Measurements from ENCODE around the gene MGAT5.

The MGAT5 gene, protein sequence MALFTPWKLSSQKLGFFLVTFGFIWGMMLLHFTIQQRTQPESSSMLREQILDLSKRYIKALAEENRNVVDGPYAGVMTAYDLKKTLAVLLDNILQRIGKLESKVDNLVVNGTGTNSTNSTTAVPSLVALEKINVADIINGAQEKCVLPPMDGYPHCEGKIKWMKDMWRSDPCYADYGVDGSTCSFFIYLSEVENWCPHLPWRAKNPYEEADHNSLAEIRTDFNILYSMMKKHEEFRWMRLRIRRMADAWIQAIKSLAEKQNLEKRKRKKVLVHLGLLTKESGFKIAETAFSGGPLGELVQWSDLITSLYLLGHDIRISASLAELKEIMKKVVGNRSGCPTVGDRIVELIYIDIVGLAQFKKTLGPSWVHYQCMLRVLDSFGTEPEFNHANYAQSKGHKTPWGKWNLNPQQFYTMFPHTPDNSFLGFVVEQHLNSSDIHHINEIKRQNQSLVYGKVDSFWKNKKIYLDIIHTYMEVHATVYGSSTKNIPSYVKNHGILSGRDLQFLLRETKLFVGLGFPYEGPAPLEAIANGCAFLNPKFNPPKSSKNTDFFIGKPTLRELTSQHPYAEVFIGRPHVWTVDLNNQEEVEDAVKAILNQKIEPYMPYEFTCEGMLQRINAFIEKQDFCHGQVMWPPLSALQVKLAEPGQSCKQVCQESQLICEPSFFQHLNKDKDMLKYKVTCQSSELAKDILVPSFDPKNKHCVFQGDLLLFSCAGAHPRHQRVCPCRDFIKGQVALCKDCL

DNA sequence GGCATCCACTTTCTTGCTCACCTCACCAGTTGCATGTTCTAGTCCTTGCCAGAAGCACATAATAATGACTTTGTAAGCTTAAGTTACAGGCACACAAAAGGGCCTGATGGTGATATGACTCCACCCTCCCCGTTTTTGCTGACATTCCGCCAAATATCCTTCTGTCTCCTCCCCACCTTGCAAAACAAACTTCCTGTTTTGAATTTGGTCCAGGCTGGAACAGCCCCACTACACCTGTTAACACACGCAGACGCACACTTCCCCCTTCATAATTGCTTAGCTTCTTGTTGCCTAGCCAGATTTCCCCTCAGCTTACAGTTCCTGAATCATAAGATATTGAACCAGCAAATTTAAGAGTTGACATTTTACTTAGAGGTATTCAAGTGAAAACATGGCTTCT, at the start of gene MGAT5:
Gene MGAT5, plus strand, starts transcription at position 269 of the 400 bp plus-strand sequence. CDS start 332 bp downstream, outside the sequence.
- DNase-seq: no peak

DNA sequence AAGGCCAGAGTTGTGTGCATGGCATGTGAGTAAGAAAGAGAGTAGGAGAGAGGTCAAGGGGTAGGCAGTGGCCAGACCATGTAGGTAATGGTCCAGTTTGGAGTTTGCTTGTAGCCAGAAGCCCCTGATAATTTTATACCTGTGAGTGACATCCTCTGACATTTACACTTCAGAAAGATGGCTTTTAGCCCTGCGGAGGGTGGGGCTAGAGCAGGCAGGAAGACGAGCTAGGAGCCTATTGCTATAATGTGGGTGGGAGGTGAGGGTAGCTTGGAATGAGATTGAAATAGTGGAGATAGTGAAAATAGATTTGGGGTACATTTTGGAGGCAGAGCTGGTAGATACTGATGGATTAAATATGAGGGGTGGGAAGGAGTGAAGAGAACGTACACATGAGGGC, 48.8 kb upstream of the MGAT5 start:
- in situ Hi-C loops (cut with HindIII; ENCODE audit: low pct_ligation_motif_present, low pct_unique_long_range_greater_than_20kb, low sequenced_read_pairs): no loop called here
- DNase-seq: no peak

More for the DNA sequence above, at the start of gene MGAT5:
- in situ Hi-C loops (cut with HindIII; ENCODE audit: low pct_ligation_motif_present, low pct_unique_long_range_greater_than_20kb, low sequenced_read_pairs): no loop called here

DNA sequence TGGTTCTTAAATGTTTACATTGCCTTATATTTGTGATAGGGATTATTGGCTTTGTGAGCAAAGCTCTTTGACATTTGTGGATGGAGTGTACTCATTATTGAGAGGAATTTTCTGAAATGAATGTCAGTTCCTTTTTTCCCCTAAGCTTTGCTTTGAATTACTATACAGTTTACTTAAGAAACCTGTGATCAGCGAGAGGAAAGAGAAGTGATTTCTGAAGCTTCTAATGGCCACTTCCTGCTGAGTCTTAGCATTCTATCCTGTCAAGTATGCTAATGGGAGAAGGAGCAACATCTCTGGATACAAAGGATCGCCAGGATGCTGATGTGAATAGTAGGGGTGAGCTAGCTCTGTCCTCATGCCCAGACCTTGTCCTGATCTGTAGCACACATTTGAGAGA, 47.8 kb upstream of the MGAT5 start:
- in situ Hi-C loops (cut with HindIII; ENCODE audit: low pct_ligation_motif_present, low pct_unique_long_range_greater_than_20kb, low sequenced_read_pairs): no loop called here
- DNase-seq: no peak

DNA sequence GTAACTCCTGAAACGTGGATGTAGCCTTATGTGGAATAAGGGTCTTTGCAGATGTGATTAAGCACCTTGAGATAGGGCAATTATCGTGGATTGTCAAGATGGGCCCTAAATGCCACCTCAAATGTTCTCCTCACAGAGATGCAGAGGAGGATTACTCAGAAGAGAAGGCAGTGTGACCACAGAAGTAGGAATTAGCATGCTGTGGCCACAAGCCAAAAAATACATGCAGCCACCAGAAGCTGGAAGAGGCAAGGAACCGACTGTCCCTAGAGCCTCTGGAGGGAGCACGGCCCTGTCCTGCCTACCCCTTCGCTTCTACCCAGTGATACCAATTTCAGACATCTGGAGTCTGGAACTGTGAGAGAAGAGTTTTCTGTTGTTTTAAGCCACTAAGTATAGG, 47.3 kb upstream of the MGAT5 start:
- in situ Hi-C loops (cut with HindIII; ENCODE audit: low pct_ligation_motif_present, low pct_unique_long_range_greater_than_20kb, low sequenced_read_pairs): no loop called here
- no peak for DNase-seq

DNA sequence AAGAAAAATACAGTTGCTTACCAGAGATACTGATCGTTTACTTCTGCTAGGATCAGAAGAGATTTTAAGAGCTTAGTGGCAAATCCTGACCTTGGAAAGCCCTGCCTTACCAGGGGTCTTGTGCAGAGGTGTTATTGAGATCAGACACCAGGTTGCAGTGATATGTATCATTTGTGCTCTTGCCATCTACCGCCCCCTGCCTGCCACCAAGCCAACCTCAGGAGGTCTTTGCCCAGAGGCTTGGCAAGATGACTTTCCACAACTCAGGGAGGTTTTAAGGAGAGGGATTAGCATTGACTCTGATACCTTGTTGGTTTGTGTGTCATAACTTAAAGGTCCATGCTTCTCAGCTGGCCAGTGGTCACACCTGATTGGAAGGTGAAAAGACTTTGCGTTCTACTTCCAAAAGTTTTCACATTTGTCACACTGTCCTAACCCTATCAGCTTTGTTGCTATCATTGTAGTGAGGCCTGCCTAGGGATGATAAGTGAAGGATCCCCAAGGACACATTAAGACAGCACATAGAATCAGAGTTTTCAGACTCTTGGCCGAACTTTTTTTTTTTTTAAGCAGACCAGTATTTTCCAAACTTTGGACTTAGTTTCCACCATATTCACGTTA, 46.2 kb upstream of the MGAT5 start:
- DNase-seq: peak; percentile 66

DNA sequence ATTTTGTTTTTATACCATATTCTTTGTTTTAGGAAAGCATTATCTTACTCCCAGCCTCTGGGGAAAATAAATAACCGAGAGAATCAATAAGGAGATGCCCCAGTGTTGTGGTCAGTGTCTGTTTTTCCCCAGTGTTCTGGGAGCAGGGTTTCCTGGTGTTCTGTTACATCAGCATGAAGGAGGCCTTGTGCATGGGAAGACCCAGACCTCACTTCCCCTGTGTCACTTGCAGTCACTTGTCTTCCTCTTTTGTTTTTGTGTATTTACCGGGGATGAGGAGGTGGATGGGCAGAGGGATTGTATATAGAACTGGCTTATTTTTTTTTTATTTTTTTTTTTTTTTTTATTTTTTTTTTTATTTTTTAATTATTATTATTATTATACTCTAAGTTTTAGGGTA, 45.0 kb upstream of the MGAT5 start:
- in situ Hi-C loops (cut with HindIII; ENCODE audit: low pct_ligation_motif_present, low pct_unique_long_range_greater_than_20kb, low sequenced_read_pairs): no loop called here
- DNase-seq: no peak

More for the DNA sequence above, 46.2 kb upstream of the MGAT5 start:
- in situ Hi-C loops (cut with HindIII; ENCODE audit: low pct_ligation_motif_present, low pct_unique_long_range_greater_than_20kb, low sequenced_read_pairs): no loop called here

DNA sequence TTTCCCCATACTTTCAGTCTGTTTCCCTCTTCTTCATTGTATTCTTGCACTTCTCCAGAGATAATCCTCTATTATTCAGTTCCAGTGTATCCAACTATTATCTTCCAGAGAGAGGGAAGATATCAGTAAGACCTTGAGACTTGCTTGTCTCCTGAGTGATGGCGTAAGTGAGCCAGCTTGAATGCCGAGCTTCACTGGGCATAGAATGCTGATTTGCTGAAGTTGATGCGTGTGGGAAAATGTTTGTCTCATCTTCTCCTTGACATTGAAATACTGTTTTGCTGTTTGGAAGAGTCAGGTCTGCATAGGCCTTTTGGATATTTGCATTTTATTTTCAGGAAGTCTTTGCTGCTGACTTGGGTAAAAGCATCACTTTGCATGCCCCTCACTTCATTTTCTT, 41.1 kb upstream of the MGAT5 start:
- in situ Hi-C loops (cut with HindIII; ENCODE audit: low pct_ligation_motif_present, low pct_unique_long_range_greater_than_20kb, low sequenced_read_pairs): no loop called here
- DNase-seq: no peak

DNA sequence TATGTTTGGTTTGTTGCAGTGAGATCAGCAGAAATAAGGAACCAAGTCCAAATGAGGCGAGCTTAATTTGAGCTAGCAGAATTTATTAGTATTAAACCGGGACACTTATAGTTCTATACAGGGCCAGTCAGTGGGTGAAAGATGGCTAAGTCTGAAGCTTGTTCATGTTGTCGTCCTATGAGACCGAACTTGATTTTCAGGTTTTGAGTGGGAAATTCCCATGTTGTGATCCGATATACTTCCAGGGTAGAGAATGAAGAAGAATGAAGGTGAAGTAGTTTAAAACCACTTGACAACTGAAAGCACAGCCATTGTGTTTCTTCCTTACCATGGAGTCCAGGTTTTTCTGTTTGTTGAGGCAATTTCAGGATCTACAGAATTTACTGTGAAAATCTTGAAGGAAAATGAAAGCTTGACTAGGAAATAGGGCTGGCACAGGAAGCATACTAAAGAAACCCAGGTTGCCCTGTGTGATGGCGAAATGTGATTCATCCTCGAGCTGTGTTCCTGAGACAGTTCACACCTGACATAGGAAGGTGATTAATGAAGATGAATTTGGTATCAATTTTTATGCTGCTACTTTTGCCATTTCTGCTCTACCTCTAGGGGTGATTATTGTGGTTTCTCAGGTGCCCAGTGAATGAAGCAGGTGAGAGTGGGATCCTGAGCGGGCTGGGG, 37.6 kb upstream of the MGAT5 start:
- no peak for DNase-seq
- in situ Hi-C loops (cut with HindIII; ENCODE audit: low pct_ligation_motif_present, low pct_unique_long_range_greater_than_20kb, low sequenced_read_pairs): no loop called here

DNA sequence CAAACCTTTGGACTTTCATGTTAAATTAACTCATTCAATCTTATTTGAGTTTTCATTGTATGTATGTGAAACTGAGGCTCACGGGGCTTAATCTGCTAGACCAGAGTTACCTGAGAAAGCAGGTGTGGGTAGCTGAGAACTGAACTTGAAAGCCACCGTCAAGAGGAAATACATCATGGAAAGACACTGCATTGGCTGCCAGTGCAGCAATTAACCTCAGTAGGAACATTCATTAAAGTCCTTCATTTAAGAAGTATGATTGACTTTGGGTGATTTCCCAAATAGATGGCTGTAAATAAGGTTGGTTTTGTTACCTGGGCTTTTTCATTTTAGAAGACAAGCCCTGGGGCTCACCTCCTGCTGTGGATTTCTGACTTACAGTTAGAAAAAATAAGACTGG, 36.5 kb upstream of the MGAT5 start:
- in situ Hi-C loops (cut with HindIII; ENCODE audit: low pct_ligation_motif_present, low pct_unique_long_range_greater_than_20kb, low sequenced_read_pairs): no loop called here
- no peak for DNase-seq

DNA sequence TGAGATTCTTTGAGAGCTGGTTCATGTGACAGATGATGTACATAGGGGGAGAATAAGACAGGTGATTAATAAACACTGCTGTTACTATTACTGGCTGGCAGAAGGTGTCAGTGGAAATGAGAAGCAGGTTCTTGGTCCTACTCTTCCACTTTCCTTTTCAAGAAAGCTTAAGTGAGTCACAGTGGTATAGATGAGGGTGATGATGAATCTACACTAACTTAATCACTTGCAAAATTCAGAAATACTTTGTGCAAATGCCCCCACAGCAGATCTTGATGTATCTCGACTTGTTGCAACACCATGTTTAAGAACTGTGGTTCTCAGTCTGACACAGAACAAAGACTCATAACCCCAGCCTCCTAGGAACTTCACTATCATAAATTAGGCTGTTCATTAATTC, 35.9 kb upstream of the MGAT5 start:
- in situ Hi-C loops (cut with HindIII; ENCODE audit: low pct_ligation_motif_present, low pct_unique_long_range_greater_than_20kb, low sequenced_read_pairs): no loop called here
- no peak for DNase-seq

DNA sequence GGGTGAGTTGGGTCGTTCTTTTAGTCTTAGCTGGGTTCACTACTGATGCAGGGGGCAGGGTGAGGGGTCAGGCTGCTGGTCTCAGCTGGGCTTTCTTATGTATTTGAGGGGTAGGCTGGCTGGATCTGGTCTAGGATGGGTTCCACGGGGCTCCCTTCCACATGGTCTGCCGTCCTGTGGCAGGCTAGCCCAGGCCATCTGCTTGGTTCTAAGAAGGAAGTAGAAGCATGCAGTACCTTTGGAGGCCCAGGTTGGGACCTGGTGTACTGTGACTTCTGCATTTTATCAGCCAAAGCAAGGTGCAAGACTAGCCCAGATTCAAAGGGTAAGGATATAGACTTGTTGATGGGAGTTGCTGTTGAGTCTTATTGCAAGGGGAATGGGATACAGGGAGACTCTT, 35.5 kb upstream of the MGAT5 start:
- no peak for DNase-seq
- in situ Hi-C loops (cut with HindIII; ENCODE audit: low pct_ligation_motif_present, low pct_unique_long_range_greater_than_20kb, low sequenced_read_pairs): no loop called here

DNA sequence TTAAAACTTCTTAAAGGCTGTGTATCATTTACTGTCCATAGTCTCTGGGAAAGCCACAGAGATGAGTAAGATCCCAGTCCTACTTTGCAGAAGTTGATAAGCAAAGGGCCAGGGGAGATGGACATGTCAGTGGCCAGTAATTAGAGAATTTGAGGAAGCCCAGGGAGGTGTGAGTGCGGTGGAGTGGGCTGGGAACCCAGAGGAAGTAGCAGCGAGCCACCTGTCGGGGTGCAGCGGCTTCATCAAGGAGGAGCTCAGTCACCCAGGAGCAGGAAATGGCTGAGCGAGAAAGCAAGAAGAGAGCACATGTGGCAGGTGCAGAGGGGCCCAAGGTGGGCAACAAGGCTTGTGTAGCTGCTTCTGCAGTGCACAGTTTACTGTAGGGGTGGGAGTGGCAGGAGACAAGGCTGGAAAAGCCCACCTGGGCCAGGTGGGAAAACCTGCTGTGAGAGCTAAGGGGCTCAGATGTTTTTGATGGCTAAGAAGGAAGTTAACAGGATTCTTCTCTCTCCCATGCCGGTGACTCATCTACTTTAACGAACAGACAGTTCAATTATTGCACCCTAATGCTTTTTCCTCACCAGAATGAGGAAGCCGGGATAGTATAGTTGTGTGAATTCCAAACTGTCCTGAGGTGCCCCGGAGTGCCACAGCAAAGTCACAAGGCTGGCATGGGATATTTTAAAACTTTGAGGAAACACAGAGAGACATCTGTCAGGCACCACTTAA, 34.8 kb upstream of the MGAT5 start:
- in situ Hi-C loops (cut with HindIII; ENCODE audit: low pct_ligation_motif_present, low pct_unique_long_range_greater_than_20kb, low sequenced_read_pairs): no loop called here
- DNase-seq: no peak

DNA sequence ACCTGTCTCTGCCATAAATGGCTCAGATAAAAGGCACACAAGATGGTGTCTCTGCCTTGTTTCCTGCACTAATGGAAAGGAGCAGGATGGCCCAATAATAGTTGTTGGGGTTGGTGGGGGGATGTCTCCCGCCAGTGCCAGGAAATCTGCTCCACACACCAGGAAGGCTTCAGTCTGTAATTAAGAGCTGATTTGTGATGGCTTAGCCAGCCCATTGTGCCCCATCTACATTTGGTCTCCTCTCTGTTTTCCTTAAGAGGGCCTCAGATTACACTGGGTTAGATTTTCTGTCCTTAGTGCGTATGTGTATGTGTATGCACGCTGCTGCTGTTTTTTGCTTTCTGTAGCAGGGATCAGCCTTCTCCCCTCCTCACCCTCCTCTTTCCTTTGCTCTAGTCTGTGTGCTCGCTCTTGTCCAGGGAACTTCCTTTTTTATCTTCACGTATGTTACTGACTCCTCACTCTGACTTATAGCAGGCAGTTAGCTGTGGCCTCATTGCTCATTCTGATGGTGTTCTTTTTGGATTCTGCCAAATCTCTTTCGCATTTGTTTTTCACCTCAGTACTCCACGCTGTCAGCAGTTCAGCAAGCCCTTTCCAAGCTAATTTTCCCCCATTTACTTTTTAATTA, 33.4 kb upstream of the MGAT5 start:
- DNase-seq: no peak
- in situ Hi-C loops (cut with HindIII; ENCODE audit: low pct_ligation_motif_present, low pct_unique_long_range_greater_than_20kb, low sequenced_read_pairs): no loop called here

DNA sequence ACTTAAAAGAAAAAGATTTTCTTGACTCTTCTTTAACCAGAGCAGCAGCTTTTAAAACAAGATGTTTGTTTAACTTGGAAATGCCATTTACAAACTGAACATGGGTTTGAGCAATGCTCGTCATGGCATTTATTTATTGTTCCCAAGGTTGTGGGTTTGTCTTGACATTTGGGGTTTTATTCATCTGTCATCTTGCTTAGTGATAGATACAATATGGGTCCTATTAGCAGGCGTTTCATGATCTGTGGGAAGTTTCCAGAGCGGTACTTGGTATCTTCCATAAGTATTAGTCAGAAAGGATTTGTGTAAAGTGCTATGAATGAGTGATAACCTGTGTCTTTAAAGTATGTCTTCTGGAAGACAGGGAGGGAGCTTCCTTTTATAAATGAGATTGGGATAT, 29.9 kb upstream of the MGAT5 start:
- DNase-seq: no peak
- in situ Hi-C loops (cut with HindIII; ENCODE audit: low pct_ligation_motif_present, low pct_unique_long_range_greater_than_20kb, low sequenced_read_pairs): no loop called here

DNA sequence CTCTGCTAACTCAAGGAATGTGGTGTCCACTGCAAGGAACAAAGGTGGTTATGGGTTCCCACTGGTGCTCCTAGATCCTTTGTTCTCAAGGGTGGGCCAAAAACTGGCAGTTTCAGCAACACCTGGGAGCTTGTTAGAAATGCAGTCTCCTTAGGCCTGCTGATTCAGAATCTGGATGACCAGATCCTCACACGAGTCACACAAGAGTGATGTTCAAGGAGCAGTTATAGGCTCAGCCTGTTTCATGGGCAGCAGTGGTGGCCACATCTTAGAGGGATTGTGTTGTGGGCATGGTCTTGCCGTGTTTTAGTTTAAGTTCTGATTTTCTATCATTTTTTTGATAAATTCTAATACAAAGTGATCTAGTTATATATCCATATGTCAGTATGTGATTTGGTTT, 28.7 kb upstream of the MGAT5 start:
- no peak for DNase-seq
- in situ Hi-C loops (cut with HindIII; ENCODE audit: low pct_ligation_motif_present, low pct_unique_long_range_greater_than_20kb, low sequenced_read_pairs): no loop called here

DNA sequence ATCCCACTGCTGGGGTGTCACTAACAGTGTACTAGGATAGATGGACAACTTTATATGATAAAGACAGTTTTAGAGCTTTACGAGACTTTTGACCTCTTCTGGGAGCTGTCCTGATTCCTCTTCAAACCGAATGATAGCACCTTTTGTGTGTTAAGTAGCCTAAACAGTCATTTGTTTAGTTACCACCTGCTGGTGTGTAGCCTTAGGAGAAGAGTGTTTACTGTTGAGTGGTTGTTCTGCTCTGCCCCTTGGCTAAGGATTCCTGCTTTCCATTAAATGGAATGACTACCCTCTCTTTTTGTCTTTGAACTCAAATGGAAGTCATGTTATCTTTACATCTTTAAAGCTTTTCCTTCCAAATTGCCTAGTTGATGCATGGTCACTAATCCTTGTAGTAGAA, 28.0 kb upstream of the MGAT5 start:
- in situ Hi-C loops (cut with HindIII; ENCODE audit: low pct_ligation_motif_present, low pct_unique_long_range_greater_than_20kb, low sequenced_read_pairs): no loop called here
- DNase-seq: no peak

DNA sequence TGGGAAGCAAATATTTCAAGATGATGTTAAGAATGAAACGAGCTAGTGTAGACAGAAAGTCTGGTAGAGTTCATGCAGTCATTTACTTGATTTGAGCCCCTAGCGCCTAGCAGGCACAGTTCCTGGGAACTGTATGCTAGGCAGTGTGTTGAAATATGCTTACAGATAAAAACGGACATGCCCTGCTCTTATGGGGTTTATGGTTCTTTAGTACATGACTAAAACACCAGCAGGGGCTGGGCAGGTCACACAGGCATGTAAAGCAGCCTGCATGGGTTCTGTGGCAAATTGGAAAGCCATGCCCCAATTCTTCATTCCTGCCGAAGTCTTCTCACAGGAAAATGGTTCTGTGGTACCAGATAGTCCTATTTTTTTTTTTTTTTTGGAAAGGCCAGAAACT, 27.3 kb upstream of the MGAT5 start:
- no peak for DNase-seq
- in situ Hi-C loops (cut with HindIII; ENCODE audit: low pct_ligation_motif_present, low pct_unique_long_range_greater_than_20kb, low sequenced_read_pairs): no loop called here

DNA sequence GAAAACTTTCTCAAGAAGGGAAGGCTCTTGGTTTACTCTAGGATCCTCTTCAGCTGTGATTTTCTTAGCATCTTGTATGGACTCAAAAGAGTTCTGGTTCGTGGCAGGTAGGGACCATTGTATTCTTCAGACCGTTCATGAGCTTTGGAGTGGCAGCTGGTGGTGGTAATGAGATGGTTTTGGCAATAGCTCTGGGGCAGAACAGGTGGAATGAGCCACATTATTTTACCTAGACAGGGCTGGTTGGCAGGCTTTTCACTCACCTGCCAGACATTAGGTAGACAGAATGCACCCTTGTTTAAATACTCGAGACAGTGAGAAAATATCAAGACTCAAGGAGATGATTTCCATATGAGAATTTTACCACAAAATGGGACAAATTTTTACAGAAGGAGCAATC, 26.2 kb upstream of the MGAT5 start:
- DNase-seq: no peak
- in situ Hi-C loops (cut with HindIII; ENCODE audit: low pct_ligation_motif_present, low pct_unique_long_range_greater_than_20kb, low sequenced_read_pairs): no loop called here

Measured in ACHN (cell line).